A172 (cell line): ENCODE data around the gene OR10AD1. TPM values are rescaled to one million over a fixed set of nuclear protein-coding genes. Genes with fewer than 3 reads are reported as not detected.
"Not testable (repeated sequence)": the region's sequence is repeated elsewhere in the genome, so short reads cannot be mapped to it uniquely, and the experiment has no call there.

Experiments
- DNase-seq: peaks from one replicate; pipeline ENCODE4 v3.0.0-alpha.2; 2015; ENCODE audit warnings: low spot score
- total RNA-seq: library from RNA; depleted of rRNA; stranded (reverse); fragments of >200 nt; shearing (Covaris generic); gene quantifications from 2 replicates; pipeline ENCODE4 v1.2.3, GENCODE V29; 2014; rRNA removed

Gene OR10AD1, protein sequence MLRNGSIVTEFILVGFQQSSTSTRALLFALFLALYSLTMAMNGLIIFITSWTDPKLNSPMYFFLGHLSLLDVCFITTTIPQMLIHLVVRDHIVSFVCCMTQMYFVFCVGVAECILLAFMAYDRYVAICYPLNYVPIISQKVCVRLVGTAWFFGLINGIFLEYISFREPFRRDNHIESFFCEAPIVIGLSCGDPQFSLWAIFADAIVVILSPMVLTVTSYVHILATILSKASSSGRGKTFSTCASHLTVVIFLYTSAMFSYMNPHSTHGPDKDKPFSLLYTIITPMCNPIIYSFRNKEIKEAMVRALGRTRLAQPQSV
- not detected in 2 replicates for total RNA-seq

DNA sequence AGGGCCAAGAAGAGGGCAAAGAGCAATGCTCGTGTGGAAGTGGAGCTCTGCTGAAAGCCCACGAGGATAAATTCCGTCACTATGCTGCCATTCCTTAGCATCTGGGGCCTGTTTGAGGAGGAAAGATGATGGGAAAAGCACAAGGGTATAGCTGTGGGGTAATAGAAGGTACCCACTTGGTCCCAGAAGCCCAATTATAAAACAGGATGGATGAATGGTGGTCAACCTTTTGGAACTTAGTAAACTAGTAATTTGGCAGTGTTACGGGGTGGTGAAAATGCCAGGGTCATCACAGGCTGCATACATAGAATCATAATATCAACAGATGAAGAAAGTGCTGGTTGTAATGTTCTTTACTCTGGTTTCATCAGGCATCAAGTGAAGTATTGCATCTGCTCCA lies at the start of gene OR10AD1:
OR10AD1 (minus strand) TSS at position 101 of the 400 bp plus-strand sequence; CDS start at position 101, 0 bp downstream.
- no peak for DNase-seq

DNA sequence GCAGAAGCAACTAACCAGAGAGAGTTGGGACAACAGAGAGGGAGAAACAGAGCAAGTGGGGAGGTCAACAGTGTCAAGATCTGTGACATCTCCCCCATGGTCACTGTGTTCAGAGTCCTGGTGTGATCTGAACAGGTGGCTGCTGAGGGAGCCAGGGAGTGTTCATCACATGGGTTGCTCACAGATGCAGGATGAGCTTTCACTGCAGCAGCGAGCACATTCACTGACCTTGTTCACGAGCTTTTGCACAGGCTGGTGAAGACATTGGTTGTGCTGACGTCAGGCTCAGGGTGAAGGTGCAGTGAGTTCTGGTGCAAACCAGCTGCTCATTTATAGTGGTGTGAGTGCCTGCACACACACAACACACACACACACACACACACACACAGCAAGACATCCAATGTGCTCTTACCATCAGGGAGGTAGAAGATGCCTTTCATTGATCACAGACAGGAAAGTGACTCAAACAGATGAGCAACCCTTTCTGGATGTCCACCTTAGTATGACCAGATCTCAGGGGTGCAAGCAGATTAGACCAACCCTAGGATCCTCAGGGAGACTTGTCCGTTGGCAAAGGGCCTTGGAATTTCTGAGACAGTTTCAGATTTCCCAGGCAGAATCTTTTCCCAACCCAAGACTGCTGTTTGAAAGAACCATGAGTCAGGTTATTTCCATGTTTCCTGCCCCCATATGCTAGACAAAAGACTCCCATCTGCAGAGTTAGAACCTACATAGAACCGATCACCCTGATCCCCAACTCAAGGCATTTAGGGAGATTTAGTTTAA lies 44.3 kb upstream of the OR10AD1 start:
- DNase-seq, result no peak

DNA sequence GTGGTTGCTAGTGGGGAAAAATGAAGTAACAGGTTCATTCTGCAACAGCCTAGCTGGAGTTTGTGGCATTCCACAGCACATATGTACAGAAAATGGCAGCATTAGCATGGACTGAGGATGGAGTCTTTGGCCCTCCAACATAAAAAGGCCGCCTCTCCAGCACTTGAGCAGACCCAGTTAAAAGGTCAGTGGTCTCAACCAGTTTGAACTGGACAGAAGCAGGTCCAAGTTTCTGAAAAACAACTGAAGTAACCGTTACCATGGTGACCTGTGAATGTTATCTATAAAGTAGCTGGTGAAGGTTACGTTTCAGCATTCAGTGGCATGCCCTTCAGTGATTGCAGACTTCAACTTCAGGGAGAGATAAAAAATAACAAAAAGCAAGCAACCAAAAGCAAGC lies 34.1 kb upstream of the OR10AD1 start:
- DNase-seq, result no peak

DNA sequence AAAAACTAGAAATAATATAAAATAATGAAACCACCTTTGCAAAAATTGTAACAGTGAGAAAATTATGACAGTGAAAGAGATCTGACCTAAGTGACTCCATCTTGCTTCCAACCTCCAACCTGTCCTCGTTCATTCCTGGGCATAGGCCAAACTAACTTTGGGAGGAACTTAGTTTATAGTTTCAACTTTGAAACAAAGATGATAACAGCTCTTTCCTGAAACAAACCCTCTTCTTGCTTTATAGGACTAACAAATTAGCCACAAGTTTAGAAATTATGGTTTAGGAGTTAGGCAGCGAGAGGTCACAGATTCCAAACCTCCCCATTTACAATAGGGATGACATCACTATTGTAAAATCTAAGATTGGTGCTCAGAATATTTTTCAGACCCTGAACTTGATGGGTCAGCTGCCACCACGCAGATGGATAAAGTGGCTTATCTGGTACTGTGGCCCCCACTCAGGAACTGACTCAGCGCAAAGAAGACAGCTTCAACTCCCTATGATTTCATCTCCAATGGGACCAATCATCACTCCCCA lies 32.8 kb upstream of the OR10AD1 start:
- no peak for DNase-seq

DNA sequence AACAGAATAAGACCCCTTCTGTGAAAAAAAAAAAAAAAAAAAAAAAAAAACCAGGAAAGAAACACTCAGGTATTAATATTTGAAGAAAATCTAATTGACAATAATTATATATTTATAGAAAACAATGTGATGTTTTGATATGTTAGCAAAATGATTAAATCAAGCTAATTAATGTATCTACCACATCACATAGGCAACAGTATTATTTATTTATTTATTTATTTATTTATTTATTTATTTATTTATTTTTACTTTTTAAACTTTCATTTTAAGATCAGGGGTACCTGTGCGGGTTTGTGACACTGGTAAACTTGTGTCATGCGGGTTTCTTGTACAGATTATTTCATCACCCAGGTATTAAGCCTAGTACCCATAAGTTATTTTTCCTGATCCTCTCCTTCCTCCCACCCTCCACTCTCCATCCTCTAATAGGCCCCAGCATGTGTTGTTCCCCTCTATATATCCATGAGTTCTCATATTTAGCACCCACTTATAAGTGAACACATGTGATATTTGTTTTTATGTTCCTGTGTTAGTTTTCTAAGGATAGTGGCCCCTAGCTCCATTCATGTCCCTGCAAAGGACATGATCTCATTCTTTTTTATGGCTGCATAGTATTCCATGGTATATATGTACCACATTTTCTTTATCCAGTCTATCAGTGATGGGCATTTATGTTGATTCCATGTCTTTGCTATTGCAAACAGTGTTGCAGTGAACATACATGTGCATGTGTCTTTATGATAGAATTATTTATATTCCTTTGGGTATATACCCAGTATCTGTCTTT lies 28.3 kb upstream of the OR10AD1 start:
- not testable (repeated sequence) for DNase-seq

DNA sequence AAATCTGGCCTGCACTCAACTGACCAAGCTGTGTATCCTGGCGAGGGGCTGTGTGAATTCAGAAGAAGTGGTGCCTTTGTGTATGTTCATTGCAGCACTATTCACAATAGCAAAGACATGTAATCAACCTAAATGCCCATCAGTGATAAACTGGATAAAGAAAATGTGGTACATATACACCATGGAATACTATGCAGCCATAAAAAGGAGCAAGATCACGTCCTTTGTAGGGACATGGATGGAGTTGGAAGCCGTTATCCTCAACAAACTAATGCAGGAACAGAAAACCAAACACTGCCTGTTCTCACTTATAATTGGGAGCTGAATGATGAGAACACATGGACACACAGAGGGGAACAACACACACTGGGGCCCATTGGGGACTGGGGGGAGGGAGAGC lies 21.4 kb upstream of the OR10AD1 start:
- DNase-seq, result not testable (repeated sequence)

DNA sequence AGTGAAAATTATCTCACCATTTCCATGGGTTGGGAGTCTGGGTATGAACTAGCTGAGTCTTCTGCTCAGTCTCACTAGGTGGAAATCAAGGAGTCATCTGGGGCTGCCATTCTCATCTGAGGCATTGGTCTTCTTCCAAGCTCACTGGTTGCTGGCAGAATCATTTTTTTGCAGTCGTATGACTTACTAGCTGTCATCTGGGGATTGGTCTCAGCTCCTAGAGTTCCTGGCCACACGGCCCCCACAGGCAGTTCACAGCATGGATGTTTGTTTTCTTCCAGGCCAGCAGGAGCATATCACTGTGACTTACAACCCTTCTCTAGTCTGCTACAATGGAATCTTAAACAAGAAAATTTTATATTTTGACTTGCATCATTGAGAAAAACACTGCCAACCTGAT lies 18.6 kb upstream of the OR10AD1 start:
- no peak for DNase-seq

DNA sequence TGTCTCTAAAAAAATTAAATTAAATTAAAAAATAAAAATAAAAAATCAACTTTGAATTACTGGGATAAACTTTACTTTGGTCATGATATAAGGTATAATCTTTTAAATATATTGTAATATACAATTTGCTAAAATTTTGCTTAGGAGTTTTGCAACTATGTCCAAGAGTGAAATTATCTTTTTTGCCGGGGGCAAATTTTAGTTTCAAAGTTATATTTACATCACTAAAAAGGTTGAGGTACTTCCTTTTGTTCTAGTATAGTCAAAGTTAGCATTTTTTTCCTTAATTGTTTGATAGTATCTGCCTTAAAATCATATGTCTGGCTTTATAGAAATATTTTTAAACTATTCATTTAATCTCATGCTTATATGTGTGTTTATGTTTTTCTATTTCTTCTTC lies 17.6 kb upstream of the OR10AD1 start:
- DNase-seq, result no peak

DNA sequence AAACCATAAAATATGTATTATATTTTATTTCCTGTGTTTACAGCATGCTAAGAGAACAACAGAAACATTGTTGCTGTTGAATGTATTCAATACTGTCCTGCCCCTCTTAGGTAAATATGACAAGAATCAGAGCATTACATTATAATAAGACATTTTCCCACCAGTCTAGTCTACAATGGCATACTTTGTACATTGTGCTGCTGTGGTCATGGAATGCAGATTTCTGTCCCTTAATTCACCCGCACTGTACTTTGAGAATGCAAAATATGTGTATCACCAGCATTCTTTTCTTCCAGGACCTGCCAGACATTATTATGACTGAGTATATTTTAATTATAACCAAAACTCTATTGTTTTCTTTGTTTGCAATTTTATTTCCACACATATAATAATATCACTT lies 16.5 kb upstream of the OR10AD1 start:
- DNase-seq, result no peak

DNA sequence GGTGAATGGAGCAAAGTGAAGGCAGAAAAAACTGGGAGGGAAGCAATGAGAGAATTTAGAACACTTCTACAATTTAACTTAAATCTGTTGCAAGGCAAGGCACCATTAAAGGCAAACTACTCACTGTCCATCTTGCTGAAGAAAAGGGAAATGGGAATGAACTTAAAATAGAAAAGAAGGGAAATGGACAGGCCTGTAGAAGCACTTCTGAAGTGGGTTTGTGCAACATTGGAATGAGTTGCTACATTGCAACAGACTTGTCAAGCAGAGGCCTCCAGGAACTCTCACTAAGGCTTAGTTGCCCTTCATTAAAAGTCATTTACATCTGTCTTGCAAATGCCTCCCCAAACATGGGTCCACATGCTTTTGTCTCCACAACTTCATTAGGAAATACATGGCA lies 13.7 kb upstream of the OR10AD1 start:
- no peak for DNase-seq

DNA sequence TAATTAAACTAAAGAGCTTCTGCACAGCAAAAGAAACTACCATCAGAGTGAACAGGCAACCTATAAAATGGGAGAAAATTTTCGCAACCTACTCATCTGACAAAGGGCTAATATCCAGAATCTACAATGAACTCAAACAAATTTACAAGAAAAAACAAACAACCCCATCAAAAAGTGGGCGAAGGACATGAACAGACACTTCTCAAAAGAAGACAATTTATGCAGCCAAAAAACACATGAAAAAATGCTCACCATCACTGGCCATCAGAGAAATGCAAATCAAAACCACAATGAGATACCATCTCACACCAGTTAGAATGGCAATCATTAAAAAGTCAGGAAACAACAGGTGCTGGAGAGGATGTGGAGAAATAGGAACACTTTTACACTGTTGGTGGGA lies 6.4 kb upstream of the OR10AD1 start:
- DNase-seq, result not testable (repeated sequence)

DNA sequence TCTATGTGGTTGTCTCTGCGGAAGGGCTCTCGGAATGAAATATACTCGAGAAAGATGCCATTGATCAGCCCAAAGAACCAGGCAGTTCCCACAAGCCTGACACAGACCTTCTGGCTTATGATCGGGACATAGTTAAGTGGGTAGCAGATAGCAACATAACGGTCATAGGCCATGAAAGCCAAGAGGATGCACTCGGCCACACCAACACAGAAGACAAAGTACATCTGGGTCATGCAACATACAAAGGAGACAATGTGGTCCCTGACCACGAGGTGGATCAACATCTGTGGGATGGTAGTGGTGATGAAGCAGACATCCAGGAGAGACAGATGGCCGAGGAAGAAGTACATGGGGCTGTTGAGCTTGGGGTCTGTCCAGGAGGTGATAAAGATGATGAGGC lies 326 bp downstream of the OR10AD1 start:
- no peak for DNase-seq

DNA sequence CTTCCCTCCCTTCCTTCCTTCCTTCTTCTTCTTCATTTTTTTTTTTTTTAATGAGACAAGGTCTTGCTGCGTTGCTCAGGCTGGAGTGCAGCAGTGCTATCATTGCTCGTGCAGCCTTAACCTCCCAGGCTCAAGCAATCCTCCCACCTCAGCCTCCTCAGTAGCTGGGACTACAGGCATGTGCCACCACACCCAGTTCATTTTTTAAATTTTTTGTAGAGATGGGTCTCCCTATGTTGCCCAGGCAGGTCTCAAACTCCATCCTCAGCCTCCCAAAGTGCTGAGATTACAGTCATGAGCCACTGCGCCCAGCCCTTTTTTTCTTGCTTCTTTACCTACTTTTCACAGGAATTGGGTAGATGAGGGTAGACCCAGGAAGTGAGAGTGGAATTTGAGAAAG lies 1.6 kb downstream of the OR10AD1 start:
- no peak for DNase-seq

DNA sequence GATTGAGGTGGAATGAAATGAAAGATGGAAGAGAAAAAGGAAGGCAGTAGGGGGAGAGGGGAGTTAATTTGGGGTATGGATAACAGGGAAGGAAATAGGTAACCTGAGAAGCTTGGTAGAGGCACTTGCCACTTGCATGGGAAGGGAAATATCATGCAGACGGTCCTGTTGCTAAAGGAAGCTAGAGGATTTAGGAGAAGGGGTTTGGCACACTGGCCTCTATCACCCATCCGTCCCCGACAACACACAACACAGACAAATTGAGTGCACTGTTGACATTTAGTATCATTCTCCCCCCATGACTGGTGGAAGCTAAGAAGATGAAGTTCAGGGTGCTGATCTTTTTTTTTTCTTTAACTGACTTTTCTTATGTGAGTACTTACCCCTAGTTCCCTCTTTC lies 2.0 kb downstream of the OR10AD1 start:
- DNase-seq, result no peak

DNA sequence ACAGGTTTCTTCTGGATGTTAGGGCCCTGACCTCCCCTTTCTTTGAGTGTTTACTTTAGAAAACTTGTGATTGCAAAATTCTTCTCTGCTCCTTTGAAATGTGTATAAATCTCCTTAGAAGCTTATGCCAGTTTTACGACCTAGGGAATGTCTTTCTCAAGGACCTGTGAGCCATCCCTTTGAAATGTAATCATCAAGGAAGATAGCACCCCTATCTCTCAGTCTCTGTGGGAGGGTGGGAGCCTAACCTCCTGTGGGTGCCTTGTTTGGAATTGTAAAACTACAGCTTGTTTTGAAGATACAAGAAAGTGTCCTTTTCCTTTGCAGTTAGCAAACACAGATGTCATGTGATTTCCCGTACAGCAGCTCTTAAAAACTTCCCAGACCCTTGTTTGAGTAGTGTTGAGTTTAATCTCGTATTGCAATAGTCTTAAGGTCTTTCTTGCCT lies 3.3 kb downstream of the OR10AD1 start:
- no peak for DNase-seq

DNA sequence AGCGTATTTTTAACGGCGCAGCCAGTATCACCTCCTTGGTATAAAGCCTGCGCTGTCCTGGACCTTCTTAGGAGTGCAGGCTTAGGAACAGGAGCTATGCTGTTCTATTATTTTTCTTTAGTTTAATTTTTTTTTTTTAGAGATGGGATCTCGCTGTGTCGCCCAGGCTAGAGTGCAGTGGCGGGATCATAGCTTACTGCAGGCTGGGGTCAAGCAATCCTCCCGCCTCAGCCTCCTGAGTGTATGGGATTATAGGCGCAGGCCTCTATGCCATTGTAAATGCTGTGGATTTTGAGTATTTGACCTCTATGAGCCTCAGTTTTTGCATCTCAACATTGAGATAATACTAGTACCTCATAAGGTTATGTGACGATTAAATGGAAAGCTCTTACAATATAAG lies 4.1 kb downstream of the OR10AD1 start:
- no peak for DNase-seq

DNA sequence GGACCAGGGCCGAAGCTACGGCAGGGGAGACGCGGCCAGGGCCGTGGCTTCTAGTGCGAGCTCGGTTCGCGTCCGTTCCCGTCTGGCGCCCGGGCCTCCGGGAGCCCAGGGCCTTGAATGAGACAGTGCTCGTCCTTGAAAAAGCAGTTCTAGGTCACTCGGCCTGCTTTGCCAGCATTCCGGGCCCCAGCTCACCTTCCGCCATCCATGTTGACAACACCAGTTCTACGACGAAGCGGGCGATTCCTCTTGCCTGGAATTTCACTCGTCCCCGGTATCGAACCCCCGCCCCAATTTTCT lies 4.5 kb downstream of the OR10AD1 start:
- DNase-seq, result no peak

DNA sequence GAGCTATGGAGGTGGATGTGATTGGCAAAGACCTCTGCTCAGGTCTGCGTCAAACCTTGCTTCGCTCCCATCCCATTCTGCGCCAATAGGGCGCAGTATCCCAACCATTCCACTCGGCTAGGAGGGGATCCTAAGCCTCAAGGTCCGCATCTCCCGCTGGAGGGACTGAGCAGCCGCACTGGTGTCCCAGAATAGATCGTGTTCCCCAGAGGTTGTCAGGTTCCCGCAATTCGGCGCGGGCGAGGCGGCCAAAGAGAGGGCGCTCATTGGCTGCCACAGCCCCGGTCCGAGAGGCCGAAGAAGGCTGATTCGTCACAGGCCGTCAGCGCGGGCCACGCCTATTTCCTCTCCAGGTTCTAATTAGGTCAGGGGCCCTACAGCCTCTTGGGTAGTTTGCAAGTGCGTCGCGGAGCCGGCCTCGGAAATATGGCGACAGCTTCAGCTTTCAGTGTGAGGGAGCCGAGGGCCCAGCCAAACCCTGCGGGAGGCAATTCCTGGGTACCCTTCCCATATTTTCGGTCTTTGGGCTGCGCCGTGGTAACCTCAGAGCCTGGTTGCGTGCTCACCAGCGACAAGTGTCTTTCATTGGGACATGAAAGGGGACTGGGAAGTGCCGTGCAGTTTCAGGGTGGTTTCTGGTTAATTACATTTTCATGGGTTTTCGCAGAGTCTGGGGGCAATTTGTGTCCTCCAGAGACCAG lies 5.0 kb downstream of the OR10AD1 start:
- no peak for DNase-seq

DNA sequence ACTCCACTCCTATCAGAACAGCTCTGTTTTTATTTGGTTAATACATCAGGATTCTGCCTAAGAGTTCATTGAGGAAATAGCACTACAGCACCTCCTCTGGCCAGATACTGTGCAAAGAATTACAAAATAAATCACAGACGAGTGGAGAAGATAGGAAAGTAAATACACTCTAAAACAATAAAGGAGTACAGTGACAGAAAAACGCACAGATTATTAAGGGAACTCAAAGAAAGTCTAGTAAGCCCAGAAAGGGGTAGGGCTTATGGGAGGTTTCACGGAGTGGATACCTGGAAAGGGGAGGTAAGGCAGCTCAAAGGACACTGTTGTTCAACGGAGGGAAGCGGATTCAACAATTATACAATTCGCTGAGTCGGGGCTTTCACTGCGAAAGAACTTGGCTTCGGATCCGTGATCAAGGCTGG lies 5.5 kb downstream of the OR10AD1 start:
- no peak for DNase-seq

DNA sequence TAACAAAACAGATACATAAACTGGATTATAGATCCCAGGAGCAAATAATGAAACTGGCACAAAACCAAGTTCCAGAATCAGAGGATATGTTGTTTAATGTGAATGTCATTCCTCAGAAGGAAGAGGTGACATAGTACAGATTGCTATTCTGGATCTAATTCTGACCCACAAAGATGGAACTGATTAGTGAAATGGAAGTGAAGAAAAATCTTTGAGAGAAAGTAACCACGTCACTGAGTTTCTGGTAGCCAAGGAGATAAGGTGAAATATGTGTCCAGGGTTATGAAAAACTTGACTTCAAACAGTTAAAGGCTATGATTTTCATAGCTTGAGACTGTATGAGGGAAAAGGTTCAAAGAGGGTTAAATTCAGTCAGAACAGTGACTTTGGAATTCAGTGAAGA lies 8.3 kb downstream of the OR10AD1 start:
- DNase-seq, result no peak

DNA sequence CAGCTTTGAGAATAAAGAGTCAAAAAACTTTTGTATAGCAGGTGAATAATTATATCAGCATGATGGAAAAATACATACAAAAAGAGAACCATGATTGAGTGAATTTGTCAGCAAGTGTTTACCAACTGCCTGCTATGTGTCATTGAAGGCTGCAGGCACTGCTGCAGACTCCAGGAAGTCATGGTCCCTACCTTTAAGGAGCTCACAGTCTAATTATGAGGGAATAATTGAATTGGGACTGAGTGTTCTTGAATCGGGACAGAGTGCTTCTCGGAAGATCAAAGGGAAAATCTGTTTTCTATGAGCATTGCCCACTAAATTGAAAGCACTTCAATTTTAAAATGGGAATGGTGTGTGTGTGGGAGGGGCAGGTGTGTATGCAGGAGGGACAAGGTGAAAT lies 9.5 kb downstream of the OR10AD1 start:
- no peak for DNase-seq

DNA sequence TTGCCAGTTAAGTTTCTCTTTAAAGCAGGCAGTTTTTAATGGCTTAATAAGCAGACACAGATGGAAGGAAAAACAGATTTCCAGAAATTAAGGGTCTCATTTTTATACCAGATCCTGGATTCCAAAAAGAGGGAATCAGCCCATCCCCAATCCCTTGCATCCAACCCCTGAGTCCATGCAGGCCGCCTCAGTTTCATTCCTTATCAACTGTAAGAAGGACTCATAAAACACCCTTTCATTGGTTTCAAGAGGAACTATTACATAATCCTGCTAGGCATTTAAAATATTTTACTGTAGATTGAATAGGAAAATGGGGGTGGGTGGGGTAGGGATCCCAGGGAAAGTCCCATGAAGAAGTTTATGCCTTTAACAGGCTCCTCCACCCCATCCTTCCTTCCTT lies 10.2 kb downstream of the OR10AD1 start:
- DNase-seq, result no peak
